ENCODE results near the gene ANKRD18A. TPM values are rescaled to one million over a fixed set of nuclear protein-coding genes. Genes with fewer than 3 reads are reported as not detected.

Gene ANKRD18A
- under 0.01 TPM in 1 of 2 replicates, not detected in the other for total RNA-seq

GRCh38 chr9:38620483-38621433, at the start of gene ANKRD18A:
ANKRD18A (minus strand) TSS chr9:38620596; CDS start chr9:38620285, 311 bp downstream.
- peak; percentile 63 for TF ChIP-seq CTCF (IDR thresholded peaks at IDR 0.05; ENCODE audit: insufficient read depth, low read depth, low read length)
- peak within 1 kb of the TSS; percentile 47 for H3K4me3 ChIP-seq (ENCODE audit: low read depth, low read length)
- peak; percentile 52 for DNase-seq (ENCODE audit: low read depth)

GRCh38 chr9:38668791-38669466, 48.5 kb upstream of the ANKRD18A start:
- H3K4me3 ChIP-seq (ENCODE audit: low read depth, low read length): no peak overlapping the region
- no peak for TF ChIP-seq CTCF (IDR thresholded peaks at IDR 0.05; ENCODE audit: insufficient read depth, low read depth, low read length)
- DNase-seq (ENCODE audit: low read depth): no peak

GRCh38 chr9:38662763-38663593, 42.6 kb upstream of the ANKRD18A start:
- no peak overlapping the region for H3K4me3 ChIP-seq (ENCODE audit: low read depth, low read length)
- peak; percentile 43 for DNase-seq (ENCODE audit: low read depth)
- TF ChIP-seq CTCF (IDR thresholded peaks at IDR 0.05; ENCODE audit: insufficient read depth, low read depth, low read length): peak; percentile 51

GRCh38 chr9:38659538-38659937, 39.1 kb upstream of the ANKRD18A start:
- no peak for DNase-seq (ENCODE audit: low read depth)
- no peak for TF ChIP-seq CTCF (IDR thresholded peaks at IDR 0.05; ENCODE audit: insufficient read depth, low read depth, low read length)
- no peak overlapping the region for H3K4me3 ChIP-seq (ENCODE audit: low read depth, low read length)

GRCh38 chr9:38656896-38657295, 36.5 kb upstream of the ANKRD18A start:
- H3K4me3 ChIP-seq (ENCODE audit: low read depth, low read length): no peak overlapping the region
- no peak for TF ChIP-seq CTCF (IDR thresholded peaks at IDR 0.05; ENCODE audit: insufficient read depth, low read depth, low read length)
- DNase-seq (ENCODE audit: low read depth): no peak

- TF ChIP-seq CTCF (IDR thresholded peaks at IDR 0.05; ENCODE audit: insufficient read depth, low read depth, low read length): no peak
- DNase-seq (ENCODE audit: low read depth): no peak
- no peak overlapping the region for H3K4me3 ChIP-seq (ENCODE audit: low read depth, low read length)
Measured at GRCh38 chr9:38652486-38652885, 32.1 kb upstream of the ANKRD18A start.

Measured in fibroblast of villous mesenchyme (primary cell).